NCI-H345 (cell line): Measurements from ENCODE around the gene VWA5B2.

Experiments used
- DNase-seq: peaks from one replicate; lab custom pipeline; 2025; lab: John Stamatoyannopoulos, UW

Gene VWA5B2

GRCh38 chr3:184275961-184276910, 46.9 kb downstream of the VWA5B2 start, which contains the start of gene ECE2:
Gene ECE2, plus strand, starts transcription at chr3:184276022. Its CDS starts 132 bp downstream, at chr3:184276154.
- DNase-seq, result no peak

- DNase-seq, result no peak
Measured at GRCh38 chr3:184277366-184277765, 48.0 kb downstream of the VWA5B2 start.

DNA sequence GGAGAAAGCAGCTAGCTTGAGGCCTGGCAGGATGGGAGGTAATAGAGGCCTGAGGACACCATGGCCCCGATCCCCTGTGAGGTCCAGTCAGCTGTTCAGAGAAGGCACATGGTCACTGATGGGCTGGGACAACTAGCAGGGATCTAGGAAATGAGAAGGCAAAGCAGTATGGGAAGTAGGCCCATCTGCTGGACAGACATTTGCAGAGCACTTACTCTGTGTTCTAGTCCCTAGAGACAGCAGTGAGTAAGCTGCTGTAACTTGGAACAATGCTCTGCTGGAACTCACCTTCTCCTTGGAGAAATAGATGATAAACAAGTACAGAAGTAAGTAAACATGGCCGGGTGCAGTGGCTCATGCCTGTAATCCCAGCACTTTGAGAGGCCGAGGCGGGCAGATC, 53.6 kb downstream of the VWA5B2 start:
- no peak for DNase-seq

GRCh38 chr3:184283681-184284080, 54.3 kb downstream of the VWA5B2 start:
- no peak for DNase-seq

DNA sequence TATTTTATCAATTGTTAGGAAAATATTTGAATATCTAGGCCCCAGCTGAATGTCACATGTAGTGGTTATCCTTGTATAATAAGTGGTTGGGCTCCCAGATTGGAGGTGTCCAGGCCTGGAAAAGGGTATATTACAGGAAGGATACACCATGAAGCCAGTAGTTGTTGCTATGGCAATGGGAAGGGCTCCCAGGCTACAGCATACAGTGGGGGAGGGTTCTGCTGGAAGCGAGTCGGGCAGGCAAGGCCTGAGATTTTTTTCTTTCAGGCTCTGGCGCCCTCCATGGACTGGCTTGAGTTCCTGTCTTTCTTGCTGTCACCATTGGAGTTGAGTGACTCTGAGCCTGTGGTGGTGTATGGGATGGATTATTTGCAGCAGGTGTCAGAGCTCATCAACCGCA, 55.3 kb downstream of the VWA5B2 start:
- peak; percentile 73 for DNase-seq

GRCh38 chr3:184289426-184289938, 60.1 kb downstream of the VWA5B2 start:
- DNase-seq, result peak; percentile 75

DNA sequence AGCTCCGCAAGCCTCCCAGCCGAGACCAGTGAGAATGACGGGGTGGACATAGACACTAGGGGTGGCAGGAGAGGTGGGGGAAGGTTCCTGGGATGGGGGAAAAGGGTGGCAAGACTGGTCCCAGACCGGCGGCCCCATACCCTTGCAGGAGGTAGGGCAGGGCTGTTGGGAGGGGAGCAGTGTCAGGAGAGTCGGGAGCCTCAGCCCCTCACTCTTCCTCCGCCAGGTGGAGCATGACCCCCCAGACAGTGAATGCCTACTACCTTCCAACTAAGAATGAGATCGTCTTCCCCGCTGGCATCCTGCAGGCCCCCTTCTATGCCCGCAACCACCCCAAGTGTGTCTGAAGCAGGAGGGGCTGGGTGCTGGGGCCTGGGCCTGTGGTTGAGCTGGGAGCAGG, 60.9 kb downstream of the VWA5B2 start:
- no peak for DNase-seq

GRCh38 chr3:184291044-184291737, 61.8 kb downstream of the VWA5B2 start:
- DNase-seq, result no peak
